Peyer's patch (tissue), 4 donors: Measurements from ENCODE around the gene NOS3.

ENCODE experiments used
- POLR2A ChIP-seq, 2 donors: fragments of 450-650 bp; IDR thresholded peaks; one replicate each; pipeline ENCODE4 v1.5.1; 2017; ENCODE audit warnings: antibody characterized with exemption in 2 of 2, mild to moderate bottlenecking in 2 of 2, moderate library complexity in 2 of 2
- TF ChIP-seq, protein P1 (sequence below), 6 experiments: fragments of 450-650 bp in 4 of 6; fragments of 200-600 bp in 2 of 6; sonication (generic) in 1 of 6; IDR thresholded peaks; one replicate each; pipeline ENCODE4 v1.5.1; 2017 to 2019; ENCODE audit warnings: antibody characterized with exemption in 6 of 6, mild to moderate bottlenecking in 3 of 6, moderate library complexity in 1 of 6

DNA sequence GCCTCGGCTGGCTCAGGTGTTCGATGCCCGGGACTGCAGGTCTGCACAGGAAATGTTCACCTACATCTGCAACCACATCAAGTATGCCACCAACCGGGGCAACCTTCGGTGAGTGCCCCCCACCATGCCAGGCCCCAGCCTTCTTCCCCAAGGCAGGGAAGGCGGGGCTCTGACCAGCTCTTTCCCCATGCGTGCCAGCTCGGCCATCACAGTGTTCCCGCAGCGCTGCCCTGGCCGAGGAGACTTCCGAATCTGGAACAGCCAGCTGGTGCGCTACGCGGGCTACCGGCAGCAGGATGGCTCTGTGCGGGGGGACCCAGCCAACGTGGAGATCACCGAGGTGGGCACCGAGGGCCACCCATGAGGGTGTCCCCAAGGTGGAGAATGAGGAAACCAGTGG, 7.5 kb downstream of the NOS3 start:
- TF ChIP-seq, protein P1, sequence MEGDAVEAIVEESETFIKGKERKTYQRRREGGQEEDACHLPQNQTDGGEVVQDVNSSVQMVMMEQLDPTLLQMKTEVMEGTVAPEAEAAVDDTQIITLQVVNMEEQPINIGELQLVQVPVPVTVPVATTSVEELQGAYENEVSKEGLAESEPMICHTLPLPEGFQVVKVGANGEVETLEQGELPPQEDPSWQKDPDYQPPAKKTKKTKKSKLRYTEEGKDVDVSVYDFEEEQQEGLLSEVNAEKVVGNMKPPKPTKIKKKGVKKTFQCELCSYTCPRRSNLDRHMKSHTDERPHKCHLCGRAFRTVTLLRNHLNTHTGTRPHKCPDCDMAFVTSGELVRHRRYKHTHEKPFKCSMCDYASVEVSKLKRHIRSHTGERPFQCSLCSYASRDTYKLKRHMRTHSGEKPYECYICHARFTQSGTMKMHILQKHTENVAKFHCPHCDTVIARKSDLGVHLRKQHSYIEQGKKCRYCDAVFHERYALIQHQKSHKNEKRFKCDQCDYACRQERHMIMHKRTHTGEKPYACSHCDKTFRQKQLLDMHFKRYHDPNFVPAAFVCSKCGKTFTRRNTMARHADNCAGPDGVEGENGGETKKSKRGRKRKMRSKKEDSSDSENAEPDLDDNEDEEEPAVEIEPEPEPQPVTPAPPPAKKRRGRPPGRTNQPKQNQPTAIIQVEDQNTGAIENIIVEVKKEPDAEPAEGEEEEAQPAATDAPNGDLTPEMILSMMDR (IDR thresholded peaks at IDR 0.05): no peak
- no peak for TF ChIP-seq POLR2A (IDR thresholded peaks at IDR 0.05)
